IMR-90 (cell line): ENCODE results near the gene GALNT16. TPM values are rescaled to one million over a fixed set of nuclear protein-coding genes. Genes with fewer than 3 reads are reported as not detected.

ENCODE experiments used
- ATAC-seq: fragments of 200-7000 bp; cut with Tn5 transposase; 2 replicates; pipeline ENCODE4 v1.9.1; 2020; ENCODE audit warnings: low read depth, mild to moderate bottlenecking, moderate library complexity
- BruUV-seq: library from RNA; stranded (reverse); fragments of 400-500 nt; replicated peaks from 2 replicates; lab custom pipeline; 2021; lab: Mats Ljungman, UMichigan
- CTCF ChIA-PET: fragments of 300-600 bp; formaldehyde crosslinking; extraction: SDS; loops from one replicate; lab custom pipeline; 2021; ENCODE audit warnings: antibody characterized with exemption; lab: Yijun Ruan, JAX
- POLR2A ChIA-PET: fragments of 300-600 bp; sonication (Branson Sonifier 250); formaldehyde crosslinking; loops from one replicate; lab custom pipeline; 2022; ENCODE audit warnings: antibody characterized with exemption; ENCODE audit not compliant: unreplicated experiment; lab: Charles Lee
- DNase-seq: peaks from one replicate; pipeline ENCODE4 v3.0.0; 2013
- H2AFZ ChIP-seq: replicated peaks from 2 replicates; pipeline ENCODE3; 2013; ENCODE audit warnings: low read length, mild to moderate bottlenecking; ENCODE audit not compliant: poor library complexity
- H2AK5ac ChIP-seq: 2 replicates; pipeline ENCODE4 v1.6.1; 2013; ENCODE audit warnings: low read depth, low read length, inconsistent platforms
- H2AK9ac ChIP-seq: replicated peaks from 2 replicates; pipeline ENCODE3; 2013; ENCODE audit warnings: mild to moderate bottlenecking, low read depth, low read length, moderate library complexity; ENCODE audit not compliant: poor library complexity
- H2BK120ac ChIP-seq: 2 replicates; pipeline ENCODE4 v1.6.1; 2013; ENCODE audit warnings: low read depth, low read length, inconsistent platforms
- H2BK15ac ChIP-seq: 3 replicates; pipeline ENCODE4 v1.6.1; 2013; ENCODE audit warnings: low read depth, low read length, inconsistent platforms
- H2BK20ac ChIP-seq: 2 replicates; pipeline ENCODE4 v1.6.1; 2013; ENCODE audit warnings: low read depth, mild to moderate bottlenecking, inconsistent platforms, low read length, moderate library complexity
- H2BK5ac ChIP-seq: 2 replicates; pipeline ENCODE4 v1.6.1; 2013; ENCODE audit warnings: mild to moderate bottlenecking, low read depth, low read length, inconsistent platforms; ENCODE audit not compliant: poor library complexity, severe bottlenecking
- H3K14ac ChIP-seq: replicated peaks from 2 replicates; pipeline ENCODE4 v1.6.1; 2013; ENCODE audit warnings: low read depth, low read length, inconsistent platforms
- H3K18ac ChIP-seq: 2 replicates; pipeline ENCODE4 v1.6.1; 2013; ENCODE audit warnings: low read depth, low read length, control low read depth
- H3K23ac ChIP-seq: 2 replicates; pipeline ENCODE4 v1.6.1; 2013; ENCODE audit warnings: low read depth, low read length, inconsistent platforms
- H3K27ac ChIP-seq: 2 replicates; pipeline ENCODE4 v1.5.1; 2013; ENCODE audit warnings: mild to moderate bottlenecking, control low read depth, low read length; ENCODE audit not compliant: insufficient read depth
- H3K27me3 ChIP-seq: 2 replicates; pipeline ENCODE4 v1.6.1; 2013; ENCODE audit warnings: low read length; ENCODE audit not compliant: control insufficient read depth, insufficient read depth
- H3K36me3 ChIP-seq: 2 replicates; pipeline ENCODE4 v1.6.1; 2013; ENCODE audit warnings: low read length, mixed read lengths; ENCODE audit not compliant: control insufficient read depth, insufficient read depth
- H3K4ac ChIP-seq: 2 replicates; pipeline ENCODE4 v1.6.1; 2013; ENCODE audit warnings: low read depth, low read length, inconsistent platforms
- H3K4me1 ChIP-seq: 2 replicates; pipeline ENCODE4 v1.6.1; 2013; ENCODE audit warnings: low read length, mixed read lengths; ENCODE audit not compliant: control insufficient read depth, insufficient read depth
- H3K4me2 ChIP-seq: 2 replicates; pipeline ENCODE4 v1.6.1; 2013; ENCODE audit warnings: low read depth, mild to moderate bottlenecking, control low read depth, low read length, moderate library complexity
- H3K4me3 ChIP-seq: 2 replicates; pipeline ENCODE4 v1.5.1; 2013; ENCODE audit warnings: low read depth, mild to moderate bottlenecking, control low read depth, low read length, moderate library complexity; ENCODE audit not compliant: insufficient read depth
- H3K56ac ChIP-seq: 2 replicates; pipeline ENCODE4 v1.6.1; 2013; ENCODE audit warnings: low read length, inconsistent platforms; ENCODE audit not compliant: insufficient read depth; ENCODE audit errors: extremely low read depth
- H3K79me1 ChIP-seq, 2 experiments: 2 replicates each; pipeline ENCODE4 v1.6.1; 2013; ENCODE audit warnings: low read length in 2 of 2, inconsistent platforms in 1 of 2, low read depth in 1 of 2
- H3K9ac ChIP-seq: 2 replicates; pipeline ENCODE4 v1.6.1; 2013; ENCODE audit warnings: low read depth, low read length, control low read depth
- H3K9me1 ChIP-seq: 2 replicates; pipeline ENCODE4 v1.6.1; 2013; ENCODE audit warnings: low read length, inconsistent platforms; ENCODE audit not compliant: insufficient read depth
- H3K9me3 ChIP-seq: 2 replicates; pipeline ENCODE4 v1.6.1; 2013; ENCODE audit warnings: low read length; ENCODE audit not compliant: control insufficient read depth, insufficient read depth
- H4K20me1 ChIP-seq: 2 replicates; pipeline ENCODE4 v1.6.1; 2013; ENCODE audit warnings: low read length, inconsistent platforms; ENCODE audit not compliant: insufficient read depth
- H4K5ac ChIP-seq: 2 replicates; pipeline ENCODE4 v1.6.1; 2013; ENCODE audit warnings: mild to moderate bottlenecking, low read depth, low read length, control low read depth
- H4K8ac ChIP-seq, 2 experiments: 2 replicates each; pipeline ENCODE4 v1.6.1; 2013; ENCODE audit warnings: low read depth in 2 of 2, low read length in 2 of 2, control low read depth in 1 of 2, inconsistent platforms in 1 of 2
- H4K91ac ChIP-seq: 2 replicates; pipeline ENCODE4 v1.6.1; 2013; ENCODE audit warnings: low read depth, low read length, inconsistent platforms; ENCODE audit not compliant: insufficient read depth
- BHLHE40 ChIP-seq: fragments of 150-350 bp; IDR thresholded peaks from 2 replicates; pipeline ENCODE4 v1.6.1; 2016; ENCODE audit warnings: mild to moderate bottlenecking, low read depth, low read length
- FOS ChIP-seq: fragments of 150-350 bp; IDR thresholded peaks from 2 replicates; pipeline ENCODE4 v1.6.1; 2016; ENCODE audit warnings: low read depth, low read length
- MAFK ChIP-seq: IDR thresholded peaks from 2 replicates; pipeline ENCODE4 v1.6.1; 2012; ENCODE audit warnings: low read depth, low read length, improper control_type of control experiment
- USF2 ChIP-seq: fragments of 150-350 bp; IDR thresholded peaks from 2 replicates; pipeline ENCODE4 v1.6.1; 2017; ENCODE audit warnings: mild to moderate bottlenecking, antibody characterized with exemption, low read length, low read depth
- WGBS, 2 experiments: methylation state at CpG; one replicate each; pipeline versions ENCODE4 v1.1.5 to v1.1.7; 2013; ENCODE audit warnings: missing lambda C conversion rate in 2 of 2; ENCODE audit not compliant: insufficient read length in 1 of 2; ENCODE audit errors: extremely low coverage in 2 of 2; 5-methylcytosine and 5-hydroxymethylcytosine counted together
- dilution Hi-C: fragments of 300-500 bp; cut with HindIII; formaldehyde crosslinking; loops from one replicate; pipeline ENCODE4 v1.14.3; 2018; ENCODE audit warnings: low sequenced_read_pairs; ENCODE audit not compliant: unreplicated experiment
- in situ Hi-C: fragments of 300-500 bp; cut with MboI; formaldehyde crosslinking; loops from 3 replicates; pipeline ENCODE4 v1.14.3; 2019; ENCODE audit warnings: low sequenced_read_pairs, inconsistent platforms, mixed read lengths
- intact Hi-C: fragments of 100-400 bp; cut with micrococcal nuclease; formaldehyde crosslinking; loops from 2 replicates; pipeline ENCODE4 v1.10.0; 2022
- polyA plus RNA-seq, 3 experiments: library from polyadenylated mRNA; depleted of rRNA; stranded (reverse); fragments of >200 nt; gene quantifications; 2 replicates each; pipeline ENCODE4 v1.2.3, GENCODE V29; 2012; ENCODE audit warnings: low replicate concordance in 1 of 3
- total RNA-seq: library from RNA; depleted of rRNA; stranded (reverse); fragments of >200 nt; gene quantifications from 2 replicates; pipeline ENCODE4 v1.2.3, GENCODE V29; 2012

Gene GALNT16
- total and polyA plus RNA-seq, 2 of the 4 experiments (the other 2 are of a cell fraction) = 0.36 to 1.5 TPM

DNA sequence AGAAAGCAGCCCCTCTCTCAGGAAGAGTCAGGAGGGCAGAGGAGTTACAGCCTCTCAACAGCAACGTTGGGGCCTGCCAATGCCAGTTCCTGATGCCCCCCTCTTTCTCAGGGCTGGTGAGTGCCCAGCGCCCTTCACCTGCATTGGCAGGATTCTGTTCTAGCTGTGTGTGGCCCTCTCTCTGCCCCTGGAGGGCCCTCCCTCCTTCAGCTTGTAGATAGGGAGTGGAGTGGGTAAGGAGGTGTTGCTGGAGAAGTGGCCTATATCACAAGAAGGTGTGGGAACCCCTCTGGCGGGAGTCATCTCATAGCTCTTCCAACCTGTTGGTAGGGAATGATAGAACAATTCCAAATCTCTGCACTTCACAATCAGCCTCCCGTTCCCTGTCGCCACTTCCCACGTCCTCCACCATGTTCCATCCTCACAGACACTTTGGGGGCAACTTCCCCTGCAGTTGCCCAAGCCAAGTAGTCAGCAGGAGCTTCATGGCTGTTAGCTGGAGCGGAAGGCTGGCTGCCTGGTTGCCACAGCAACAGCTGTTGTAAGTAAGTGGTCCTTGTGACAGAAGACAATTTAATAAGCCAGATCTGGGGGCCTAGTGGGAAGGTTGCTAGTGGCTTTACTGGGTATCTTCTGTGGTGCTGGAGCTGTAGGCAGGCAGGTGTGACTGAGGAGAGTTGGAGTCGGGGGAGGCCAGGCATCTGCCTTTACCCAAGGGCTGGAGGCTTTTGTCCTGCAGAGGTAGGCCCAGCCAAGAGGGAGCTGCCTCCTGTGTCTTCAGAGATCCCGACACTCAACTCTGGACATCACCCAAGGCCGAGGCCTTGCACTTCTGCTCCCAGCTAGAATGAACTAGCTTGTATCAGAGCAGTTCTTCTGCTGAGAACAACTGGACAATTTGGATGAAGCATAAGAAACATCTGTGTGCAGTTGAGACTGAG, 38.4 kb downstream of the GALNT16 start:
- Histone ChIP-seq H3K4me3 (no peak overlapping the region), H3K4me2 (no peak overlapping the region), H3K36me3 (no peaks in the 10 kb centered on the region), H3K4me1 (no peaks in the 10 kb centered on the region), H4K8ac (no peak overlapping the region), H3K79me1 (no peaks in the 10 kb centered on the region), H3K23ac (no peak overlapping the region), H2AK5ac (no peak overlapping the region), H3K14ac (no peak overlapping the region), H3K9me3 (no peaks in the 10 kb centered on the region), H3K18ac (no peak overlapping the region), H3K56ac (no peak overlapping the region), H3K9me1 (no peaks in the 10 kb centered on the region), H2BK20ac (no peak overlapping the region), H2BK15ac (no peak overlapping the region), H3K4ac (no peak overlapping the region), H3K27me3 (peaks cover 48% of the 10 kb centered on the region), H2BK120ac (no peak overlapping the region), H4K5ac (no peak overlapping the region), H3K27ac (no peak overlapping the region), H2AK9ac (peak overlapping the region; percentile 46), H4K91ac (no peak overlapping the region), H2BK5ac (no peak overlapping the region), H2AFZ (peak overlapping the region; percentile 19), H4K20me1 (no peaks in the 10 kb centered on the region), H3K9ac (no peak overlapping the region)
- ChIA-PET POLR2A (no interaction called here), CTCF (interaction anchor here (3.0 kb wide), 1 partner anchor 10 kb away, joined by 17 read pairs; no protein-coding TSS in a partner anchor)
- no TSS peak for BruUV-seq
- intact Hi-C loops (no loop called here), dilution Hi-C loops (no loop called here), in situ Hi-C loops (no loop called here)
- ATAC-seq (no peak), DNase-seq (no peak)
- 48% methylated on average over 4 of the region's 10 CpGs; no CpG with 5 or more reads in 1 of the 2 experiments for WGBS, 2 experiments
- TF ChIP-seq FOS (no peak), USF2 (no peak), MAFK (no peak), BHLHE40 (no peak)
